COR-L47 (cell line): ENCODE data around the gene KIFC3.
"Not testable (repeated sequence)": the region's sequence is repeated elsewhere in the genome, so short reads cannot be mapped to it uniquely, and the experiment has no call there.

ENCODE experiments used
- DNase-seq: peaks from one replicate; lab custom pipeline; 2025; lab: John Stamatoyannopoulos, UW

The KIFC3 gene

DNA sequence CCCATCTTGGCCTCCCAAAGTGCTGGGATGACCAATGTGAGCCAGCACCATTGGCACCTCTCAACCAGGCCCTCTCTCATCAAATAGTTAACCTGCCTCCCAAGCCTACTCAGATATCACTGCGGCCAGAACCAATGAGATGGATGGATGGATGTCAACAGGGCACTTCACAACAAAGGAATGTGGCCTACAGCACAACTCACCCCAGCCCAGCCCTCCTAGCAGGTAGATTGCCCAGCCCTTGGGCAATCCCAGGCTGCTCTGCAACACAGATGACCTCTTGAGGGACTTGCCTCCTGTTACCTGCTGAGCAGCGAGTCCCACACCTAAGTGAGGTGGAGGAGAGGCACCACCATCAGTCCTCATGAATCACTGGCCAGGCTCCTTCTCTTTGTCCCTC, 22.6 kb upstream of the KIFC3 start:
- DNase-seq = no peak

DNA sequence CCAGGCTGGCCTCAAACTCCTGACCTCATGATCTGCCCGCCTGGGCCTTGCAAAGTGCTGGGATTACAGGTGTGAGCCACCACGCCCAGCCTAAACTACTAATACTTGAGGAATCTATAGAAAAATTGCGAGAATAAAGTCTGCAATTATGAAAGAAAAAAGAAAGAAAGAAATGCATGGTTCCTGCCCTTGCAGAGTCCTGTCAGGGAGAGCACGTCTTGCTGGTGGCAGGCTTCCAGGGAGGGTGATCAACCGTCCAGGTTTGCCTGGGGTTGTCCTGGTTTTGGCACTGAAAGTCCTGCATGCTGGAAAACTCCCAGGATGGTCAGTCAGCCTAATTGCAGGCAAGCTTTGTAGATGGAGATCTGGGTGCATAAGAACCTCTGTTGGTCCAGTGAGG, 21.5 kb upstream of the KIFC3 start:
- no peak for DNase-seq

DNA sequence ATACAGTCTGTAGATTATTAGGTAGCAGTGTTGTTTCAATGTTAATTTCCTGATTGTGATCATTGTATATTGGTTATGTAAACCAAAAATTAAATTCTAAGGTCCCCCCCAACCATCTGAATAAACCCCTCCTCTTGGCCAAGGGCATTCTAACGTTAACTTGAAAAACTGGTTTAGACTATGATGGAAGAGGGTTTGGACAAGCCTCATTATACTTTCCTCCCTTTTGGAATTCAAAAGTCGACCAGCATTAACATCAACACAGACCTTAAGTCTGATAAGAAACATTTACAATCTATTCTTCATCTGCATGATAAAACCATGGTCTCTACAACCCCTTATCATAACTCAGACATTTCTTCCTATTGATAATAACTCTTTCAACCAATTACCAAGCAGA, 20.6 kb upstream of the KIFC3 start:
- DNase-seq = no peak

DNA sequence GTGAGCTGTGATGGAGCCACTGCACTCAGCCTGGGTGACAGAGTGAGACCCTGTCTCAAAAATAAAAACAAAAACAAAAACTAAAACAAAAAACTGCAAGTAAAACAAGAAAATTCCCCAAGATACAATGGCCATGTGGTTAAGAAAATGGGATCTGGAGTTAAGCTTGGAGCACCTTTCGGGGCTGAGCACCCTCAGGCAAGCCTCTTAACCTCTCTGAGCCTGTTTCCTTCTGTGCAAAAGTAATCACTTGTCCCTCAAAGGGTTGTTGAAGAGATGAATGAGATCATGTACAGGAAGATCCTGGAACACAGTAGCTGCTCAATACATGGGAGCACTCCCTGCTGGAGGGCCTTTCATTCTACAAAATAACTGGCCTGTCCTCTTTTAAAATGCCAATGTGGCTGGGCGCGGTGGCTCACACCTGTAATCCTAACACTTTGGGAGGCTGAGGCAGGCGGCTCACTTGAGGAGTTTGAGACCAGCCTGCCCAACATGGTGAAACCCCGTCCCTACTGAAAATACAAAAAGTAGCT, 19.8 kb upstream of the KIFC3 start:
- no peak for DNase-seq

DNA sequence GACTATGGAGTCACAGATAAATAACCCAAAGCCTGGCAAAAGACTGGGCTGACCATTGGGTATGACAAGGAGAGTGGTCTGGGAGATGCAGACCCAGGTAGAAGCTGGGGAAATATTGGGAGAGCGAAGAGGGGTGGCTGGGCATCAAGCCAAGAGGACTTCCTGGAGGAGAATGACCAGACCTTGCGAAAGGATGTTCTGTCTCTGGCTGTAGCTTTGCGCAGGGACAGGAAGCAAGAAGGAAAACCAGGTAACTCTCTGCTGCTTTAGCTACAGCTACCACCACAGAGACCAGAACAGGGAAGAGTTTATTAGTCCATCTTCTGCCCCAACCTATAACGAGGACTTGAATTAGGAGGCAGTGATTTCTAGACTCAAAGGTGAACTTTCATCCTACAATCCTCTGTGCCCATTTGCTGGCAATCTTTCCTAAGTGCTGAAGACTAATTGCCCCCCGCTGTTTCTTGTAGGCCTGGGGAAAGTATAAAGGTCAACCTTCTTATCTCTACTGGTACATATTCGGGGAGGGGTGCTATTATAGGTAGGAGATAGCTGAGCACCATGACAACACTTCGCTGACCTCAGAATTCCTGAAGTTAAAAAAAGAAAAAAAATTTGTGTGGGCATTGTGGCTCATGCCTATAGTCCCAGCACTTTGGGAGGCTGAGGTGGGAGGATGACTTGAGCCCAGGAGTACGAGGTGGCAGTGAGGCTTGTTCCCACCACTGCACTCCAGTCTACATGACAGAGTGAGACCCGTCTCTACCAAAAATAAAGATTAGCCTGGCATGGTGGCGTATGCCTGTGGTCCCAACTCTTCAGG, 19.1 kb upstream of the KIFC3 start:
- no peak for DNase-seq

DNA sequence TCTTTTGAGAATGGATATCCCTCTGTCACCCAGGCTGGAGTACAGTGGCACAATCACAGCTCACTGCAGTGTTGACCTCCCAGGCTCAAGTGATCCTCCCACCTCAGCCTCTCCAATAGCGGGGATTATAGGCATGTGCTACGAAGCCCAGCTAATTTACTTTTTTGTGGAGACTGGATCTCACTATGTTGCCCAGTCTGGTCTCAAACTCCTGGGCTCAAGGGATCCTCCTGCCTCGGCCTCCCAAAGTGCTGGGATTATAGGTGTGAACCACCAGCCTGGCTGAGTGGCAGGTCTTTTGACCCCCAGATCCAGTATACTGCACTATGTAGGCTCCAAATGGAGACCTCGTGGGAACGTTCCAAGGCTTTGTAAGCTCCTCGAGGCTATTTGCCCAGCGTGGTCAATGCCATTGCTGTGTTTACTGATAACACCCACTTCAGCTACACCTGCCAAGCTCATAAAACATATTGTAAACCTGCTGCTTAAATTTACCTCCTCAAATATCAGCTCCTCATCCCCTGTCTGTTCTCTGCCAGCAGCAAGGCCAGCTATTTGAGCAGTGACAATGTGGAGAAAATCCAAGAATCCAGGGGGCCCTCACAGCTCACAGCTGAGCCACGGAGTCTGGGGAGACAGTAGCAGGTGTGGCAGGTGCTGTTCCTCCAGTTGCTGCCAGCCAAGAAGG, 16.2 kb upstream of the KIFC3 start:
- peak; percentile 95 for DNase-seq

DNA sequence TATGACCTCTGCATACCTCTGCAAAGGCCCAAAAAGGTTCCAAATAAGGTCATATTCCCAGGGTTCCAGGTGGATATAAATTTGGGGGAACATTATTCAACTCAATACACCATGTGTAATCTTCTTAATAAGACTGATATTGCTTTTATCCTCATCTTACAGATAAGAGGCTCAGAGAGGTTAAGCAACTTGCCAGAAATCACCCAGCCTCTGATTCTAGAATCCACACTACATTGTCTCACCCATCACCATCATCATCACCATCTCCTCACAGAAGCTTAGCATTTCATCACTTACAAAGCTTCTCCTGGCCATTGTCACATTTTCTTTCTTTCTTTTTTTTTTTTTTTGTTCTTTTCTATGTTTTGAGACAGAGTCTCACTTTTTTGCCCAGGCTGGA, 15.4 kb upstream of the KIFC3 start:
- no peak for DNase-seq

DNA sequence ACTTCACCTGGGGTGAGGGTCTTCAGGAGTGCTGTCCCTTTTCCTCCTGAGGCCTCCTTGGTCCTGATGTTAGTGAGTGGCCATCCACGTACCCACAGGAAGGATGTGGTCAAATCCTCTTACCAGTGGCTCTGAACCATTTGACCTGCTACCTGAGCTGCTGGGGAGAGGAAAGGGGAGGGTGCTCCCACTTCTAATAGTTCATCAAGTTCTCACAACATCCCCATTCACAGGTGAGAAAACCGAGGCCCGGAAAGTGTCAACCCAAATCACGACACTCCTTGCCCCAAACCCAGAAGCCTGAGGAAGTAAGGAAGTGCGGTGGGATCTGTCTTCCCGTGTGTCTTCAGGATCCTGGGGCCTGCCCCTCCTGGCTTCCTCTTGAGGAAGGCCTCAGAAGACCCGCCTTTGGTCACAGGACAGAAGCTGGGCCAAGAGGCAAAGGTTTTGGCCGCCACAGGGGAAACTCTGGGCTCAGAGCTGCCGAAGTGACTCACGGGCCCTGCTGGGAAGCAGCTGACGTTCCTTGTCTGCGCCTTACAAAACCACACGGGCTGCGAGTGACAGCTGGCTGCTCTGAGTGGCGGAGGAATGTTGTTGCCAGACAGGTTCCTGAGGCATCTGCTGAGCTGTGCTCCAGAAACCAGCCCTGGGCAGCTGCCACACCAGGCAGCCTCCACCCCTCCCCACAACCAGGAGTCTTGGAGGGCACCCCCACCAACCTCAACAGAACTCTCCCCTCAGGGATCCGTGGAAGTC, 13.9 kb upstream of the KIFC3 start:
- peak; percentile 62 for DNase-seq

DNA sequence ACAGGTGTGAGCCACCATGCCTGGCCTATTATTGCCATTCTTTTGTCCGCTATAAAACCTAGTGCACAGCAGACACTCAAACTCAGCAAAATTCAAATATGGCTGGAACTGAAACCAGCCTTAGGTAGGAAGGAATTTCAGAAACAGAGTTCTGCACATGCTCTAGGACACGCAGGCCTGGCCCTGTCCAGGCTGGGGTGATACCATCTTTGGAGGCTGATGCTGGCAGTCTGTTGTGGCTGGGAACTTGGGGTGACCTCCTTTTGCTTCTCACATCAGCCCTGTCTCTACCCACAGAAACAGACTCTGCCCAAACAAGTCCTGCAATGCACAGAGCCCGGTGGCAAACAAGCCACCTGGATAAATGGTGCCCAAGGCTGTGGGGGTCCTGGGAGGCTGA, 12.6 kb upstream of the KIFC3 start:
- no peak for DNase-seq

DNA sequence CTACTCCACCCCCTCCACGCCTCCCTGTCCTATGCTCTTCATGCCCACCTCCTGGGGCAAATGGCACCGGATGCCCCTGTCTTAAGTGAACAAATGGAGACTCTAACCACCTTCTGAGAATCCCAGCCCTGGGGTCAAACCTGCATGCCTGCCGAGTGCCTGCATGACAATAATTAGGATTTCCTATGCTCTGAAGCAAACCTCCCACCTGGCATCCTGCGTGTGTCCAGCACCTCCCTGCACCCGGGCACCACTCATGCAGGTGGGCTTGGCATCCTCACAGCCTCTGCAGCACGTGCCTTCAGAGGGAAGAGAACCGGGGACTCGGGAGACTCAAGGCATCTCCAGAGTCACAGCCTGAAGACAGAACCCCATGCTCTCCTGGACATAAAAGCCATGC, 11.2 kb upstream of the KIFC3 start:
- DNase-seq = no peak

DNA sequence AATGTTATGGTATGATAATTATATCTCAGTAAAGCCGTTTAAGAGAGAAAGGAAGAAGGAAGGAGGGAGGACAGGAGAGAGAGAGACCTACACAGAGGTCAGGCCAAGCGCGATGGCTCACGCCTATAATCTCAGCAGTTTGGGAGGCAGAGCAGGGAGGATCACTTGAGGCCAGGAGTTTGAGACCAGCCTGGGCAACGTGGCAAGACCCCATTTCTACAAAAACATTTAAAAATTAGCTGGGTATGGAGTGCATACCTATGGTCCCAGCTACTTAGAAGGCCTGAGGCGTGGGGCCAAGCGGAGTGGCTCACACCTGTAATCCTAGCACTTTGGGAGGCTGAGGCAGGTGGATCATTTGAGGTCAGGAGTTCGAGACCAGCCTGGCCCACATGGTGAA, 9.0 kb upstream of the KIFC3 start:
- DNase-seq = not testable (repeated sequence)

DNA sequence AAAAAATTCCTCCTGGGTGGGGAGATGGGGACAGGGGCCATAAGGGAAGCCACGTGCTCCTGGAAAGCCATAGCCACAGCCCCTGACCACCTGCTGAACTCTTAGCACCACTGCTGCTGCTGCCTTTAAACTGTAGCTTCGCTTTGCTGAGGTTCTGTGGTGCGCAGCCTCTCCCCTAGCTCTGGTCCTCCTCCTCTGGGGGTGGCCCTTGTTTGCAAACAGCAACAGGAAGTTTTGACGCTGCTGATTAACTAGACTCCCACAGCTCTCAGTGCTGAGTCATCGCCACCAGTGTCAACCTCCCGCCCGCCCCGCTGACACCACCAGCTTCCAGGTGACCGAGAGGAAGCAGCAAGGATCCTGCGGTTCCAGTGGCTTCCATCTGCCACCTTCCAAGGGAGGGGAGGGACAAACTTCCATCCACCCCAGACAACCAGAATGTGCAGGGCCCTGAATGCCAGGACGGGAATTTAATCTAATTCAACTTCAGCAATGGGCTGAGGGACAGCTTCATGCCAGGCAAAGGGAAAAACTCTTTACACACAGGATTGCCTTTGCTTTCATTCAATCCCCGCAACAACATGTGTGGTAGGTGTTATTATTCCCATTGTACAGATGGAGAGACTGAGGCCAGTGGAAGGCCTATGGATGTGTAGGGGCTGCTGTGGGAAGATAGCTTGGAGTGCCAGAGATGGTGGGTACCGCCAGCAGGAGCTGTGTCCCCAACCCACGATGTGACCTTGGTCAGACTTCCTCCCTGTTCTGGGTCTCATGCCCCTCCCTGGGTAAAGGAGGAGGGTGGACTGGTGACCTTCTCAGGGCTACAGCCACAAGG, 8.1 kb upstream of the KIFC3 start:
- DNase-seq = peak; percentile 66

DNA sequence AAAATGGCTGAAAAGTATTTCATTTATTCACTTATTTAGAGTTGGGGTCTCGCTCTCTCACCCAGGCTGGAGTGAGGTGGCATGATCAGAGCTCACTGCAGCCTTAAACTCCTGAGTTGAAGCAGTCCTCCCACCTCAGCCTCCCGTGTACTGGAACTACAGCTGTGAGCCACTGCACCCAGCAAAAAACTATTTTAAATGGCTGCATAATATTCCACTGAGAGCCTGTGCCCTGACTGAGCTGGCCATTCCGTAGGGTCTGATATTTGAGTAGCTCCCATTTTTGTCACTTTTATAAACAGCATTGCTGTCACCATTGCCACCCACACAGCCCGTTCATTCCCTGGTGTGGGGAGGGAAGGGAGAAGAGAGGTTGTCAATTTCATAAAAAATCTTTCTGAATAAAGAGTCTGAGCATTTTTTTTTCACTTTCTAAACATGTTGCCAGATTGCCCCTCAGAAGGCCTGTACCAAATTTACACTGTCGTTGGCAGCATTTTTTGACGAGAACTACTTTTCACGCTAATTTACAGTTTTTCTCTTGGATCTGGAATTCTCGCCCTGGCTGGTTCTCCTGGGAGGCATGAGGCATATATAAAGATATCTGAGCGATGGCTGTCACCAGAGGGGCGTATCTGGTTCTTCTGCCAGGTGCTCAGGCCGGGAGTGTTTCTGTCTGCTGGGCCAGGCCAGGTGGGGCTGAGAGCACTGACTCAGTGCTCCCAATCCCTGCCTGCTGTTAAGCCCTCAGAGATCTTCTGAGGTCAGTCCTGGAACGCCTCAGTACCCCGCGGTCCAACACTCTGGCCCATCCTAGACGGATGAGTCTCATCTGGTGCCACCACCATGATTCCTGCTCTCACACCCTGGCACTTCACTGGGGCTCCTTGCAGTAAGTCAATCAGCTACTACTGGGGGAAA, 7.2 kb upstream of the KIFC3 start:
- DNase-seq = no peak

DNA sequence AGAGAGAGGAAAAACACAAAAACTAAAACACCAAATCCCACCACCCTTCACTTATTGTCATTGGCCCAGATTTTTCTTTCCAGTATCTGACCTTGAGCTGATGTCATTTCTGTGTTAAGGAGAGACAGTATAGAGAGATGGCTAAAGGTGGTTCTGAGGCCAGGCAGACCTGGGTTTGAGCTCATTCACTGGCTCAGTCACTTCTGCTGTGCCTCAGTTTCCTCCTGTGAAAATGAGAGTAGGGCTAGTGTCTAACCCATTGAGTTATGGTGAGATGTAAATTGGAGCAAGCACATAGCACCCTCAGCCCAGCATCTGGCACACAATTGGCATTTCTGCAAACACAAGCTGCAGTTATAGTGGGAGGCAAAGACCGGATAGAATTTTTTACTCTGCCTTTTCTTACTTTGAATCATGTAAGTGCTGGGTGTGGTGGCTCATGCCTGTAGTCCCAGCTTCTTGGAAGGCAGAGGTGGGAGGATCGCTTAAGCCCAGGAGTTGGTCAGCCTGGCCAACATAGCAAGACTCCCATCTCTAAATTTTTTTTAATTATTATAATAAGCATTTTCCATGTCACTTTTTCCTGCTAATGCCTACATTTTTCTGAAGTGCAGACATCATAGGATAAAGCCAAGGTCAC, 6.4 kb upstream of the KIFC3 start:
- DNase-seq = no peak

DNA sequence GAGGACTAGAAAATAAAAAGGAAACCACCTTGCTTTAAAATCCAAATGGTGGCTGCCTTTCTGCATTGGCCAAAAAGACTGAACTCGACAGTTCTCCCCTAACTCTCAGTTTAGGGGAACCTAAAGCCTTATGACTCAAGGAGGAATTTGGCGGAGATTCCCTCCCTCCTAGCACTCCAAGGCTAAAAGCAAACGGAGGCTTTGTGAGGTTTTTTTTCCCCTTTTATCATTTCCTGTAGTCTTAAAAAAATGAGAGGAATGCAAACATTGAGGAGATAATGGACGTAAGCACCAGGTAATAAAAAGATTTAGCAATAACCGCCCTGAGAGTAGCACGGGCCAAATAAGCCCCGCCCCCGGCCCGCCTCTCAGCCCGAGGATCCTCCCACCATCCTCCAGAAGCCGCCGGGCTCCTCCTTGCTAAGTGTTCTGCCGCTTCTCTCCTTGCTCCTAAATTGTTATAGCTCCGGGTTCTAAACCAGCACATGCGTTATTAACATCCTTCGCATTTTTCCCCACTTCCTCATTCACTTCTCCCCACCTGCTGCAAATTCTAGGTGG, 5.8 kb upstream of the KIFC3 start:
- no peak for DNase-seq

DNA sequence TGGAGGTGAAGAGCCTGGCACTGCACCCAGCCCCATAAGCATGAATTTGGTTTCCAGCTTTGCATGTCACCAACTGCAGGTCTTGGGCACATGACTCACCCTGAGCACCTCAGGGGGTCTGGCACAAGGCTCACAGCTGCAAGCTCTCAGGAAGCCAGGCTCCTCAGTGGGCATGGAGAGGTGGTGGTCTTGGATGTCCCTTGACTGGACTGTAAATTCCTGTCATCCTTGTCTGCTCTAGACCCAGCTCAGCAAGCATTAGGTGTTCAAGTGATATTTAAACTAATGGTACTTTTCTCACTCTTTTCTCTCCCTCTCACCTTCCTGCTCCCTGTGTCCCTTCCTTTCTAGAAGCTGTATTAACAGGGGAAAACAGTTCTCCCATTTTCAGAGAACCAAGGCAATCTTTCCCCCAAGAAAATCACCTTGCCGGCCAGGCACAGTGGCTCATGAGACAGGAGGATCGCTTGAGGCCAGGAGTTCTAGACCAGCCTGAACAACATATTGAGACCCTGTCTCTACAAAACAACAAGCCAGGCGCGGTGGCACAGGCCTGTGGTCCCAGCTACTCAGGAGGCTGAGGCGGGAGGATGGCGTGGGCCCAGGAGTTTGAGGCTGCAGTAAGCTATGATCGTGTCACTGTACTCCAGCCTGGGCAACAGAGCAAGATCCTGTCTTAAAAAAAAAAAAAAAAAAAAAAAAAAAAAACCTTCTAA, 5.1 kb upstream of the KIFC3 start:
- DNase-seq = no peak

DNA sequence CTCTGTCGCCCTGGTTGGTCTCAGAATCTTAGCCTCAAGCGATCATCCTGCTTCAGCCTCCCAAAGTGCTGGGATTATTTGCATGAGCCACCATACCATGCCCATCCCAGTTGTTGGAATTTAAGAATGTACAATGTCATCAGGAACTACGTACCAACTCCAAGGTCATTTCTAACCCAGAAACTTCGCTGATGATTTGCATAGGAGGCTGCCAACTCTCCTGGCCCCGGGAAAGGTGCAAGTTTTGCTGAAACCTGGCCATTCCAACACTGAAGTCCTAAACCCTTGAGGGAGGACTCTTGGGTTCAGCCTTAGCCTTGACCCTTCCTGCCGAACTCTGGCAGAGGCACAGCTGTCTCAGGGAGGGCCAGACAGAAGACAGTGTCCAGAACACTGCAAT, 2.9 kb upstream of the KIFC3 start:
- no peak for DNase-seq

DNA sequence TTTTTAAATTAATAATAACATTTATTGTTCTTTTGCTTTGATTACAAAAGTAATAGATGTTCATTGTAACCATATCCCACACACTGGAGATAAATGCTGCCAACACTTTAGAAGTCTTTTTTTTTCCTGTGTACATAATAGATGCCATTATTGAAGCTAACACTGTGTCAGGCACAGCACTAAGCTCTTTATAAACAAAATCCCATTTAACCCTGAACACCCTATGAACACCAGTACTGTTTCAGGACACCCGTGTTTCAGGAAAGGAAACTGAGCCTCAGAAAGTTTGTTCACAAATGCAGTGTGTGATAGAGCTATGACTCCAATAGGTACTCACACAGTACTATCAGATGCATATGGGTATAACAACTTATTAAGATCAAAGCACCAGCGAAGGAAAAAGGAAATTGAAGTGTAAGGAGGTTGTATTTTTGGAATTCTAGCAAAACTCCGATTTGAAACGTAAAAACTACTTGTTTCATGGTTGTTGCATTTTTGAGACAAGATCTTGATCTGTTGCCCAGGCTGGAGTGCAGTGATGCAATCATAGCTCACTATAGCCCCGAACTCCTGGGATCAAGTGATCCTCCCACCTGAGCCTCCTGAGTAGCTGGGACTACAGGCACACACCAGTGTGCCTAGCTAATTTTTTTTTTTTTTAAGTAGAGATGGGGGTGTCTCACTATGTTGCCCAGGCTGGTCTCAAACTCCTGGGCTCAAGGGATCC, 2.0 kb upstream of the KIFC3 start:
- no peak for DNase-seq
